ENCODE results near the gene GLB1L3.
A peak's percentile ranks its signal among the peaks of the same experiment; 100 is the strongest.

The GLB1L3 gene

GRCh38 chr11:134358165-134358855 lies 82.1 kb downstream of the GLB1L3 start:
- in situ Hi-C loops (cut with HindIII; ENCODE audit: low pct_ligation_motif_present, low sequenced_read_pairs) = no loop called here
- no peak overlapping the region for H3K4me3 ChIP-seq (ENCODE audit: low read depth, low read length)
- DNase-seq = no peak
- no peaks in the 10 kb centered on the region for H3K36me3 ChIP-seq (replicated peaks)
- TF ChIP-seq CTCF (IDR thresholded peaks at IDR 0.05; ENCODE audit: low read depth, low read length, missing control alignments) = no peak
- H3K27ac ChIP-seq = no peak overlapping the region
- H3K27me3 ChIP-seq (replicated peaks) = no peaks in the 10 kb centered on the region

DNA sequence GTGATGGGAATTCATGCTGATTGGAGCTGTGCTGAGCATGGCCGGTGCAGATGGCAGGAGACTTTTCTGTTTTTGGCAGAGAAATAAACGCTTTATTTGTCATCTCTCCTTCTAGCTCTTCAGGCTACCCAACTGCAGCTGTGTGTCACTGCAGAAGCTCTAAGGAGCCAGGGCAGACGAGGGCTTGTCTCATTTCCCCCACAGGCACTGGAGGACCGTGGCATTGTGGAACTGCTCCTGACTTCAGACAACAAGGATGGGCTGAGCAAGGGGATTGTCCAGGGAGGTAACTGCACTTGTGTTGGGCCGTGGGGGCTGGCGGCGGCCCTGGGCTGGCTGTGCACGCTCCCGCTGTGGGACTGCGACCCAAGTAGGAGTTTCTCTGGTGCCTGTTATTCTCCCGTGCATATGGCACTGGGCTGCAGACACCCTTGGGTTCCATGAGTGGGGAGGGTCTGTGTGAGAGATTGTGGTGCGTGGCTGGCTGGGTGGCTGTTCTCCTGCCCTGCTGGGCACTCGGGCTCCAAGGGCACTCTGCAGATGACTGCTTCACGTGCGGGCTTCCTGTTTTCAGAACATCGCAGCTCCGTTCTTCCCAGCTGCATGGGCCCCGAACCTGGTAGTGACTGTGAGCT lies 82.8 kb downstream of the GLB1L3 start:
- in situ Hi-C loops (cut with HindIII; ENCODE audit: low pct_ligation_motif_present, low sequenced_read_pairs) = no loop called here
- no peak for DNase-seq
- H3K4me3 ChIP-seq (ENCODE audit: low read depth, low read length) = no peak overlapping the region
- no peak overlapping the region for H3K27ac ChIP-seq
- no peaks in the 10 kb centered on the region for H3K27me3 ChIP-seq (replicated peaks)
- H3K36me3 ChIP-seq (replicated peaks) = no peaks in the 10 kb centered on the region
- TF ChIP-seq CTCF (IDR thresholded peaks at IDR 0.05; ENCODE audit: low read depth, low read length, missing control alignments) = no peak

GRCh38 chr11:134359646-134360045 lies 83.5 kb downstream of the GLB1L3 start:
- H3K4me3 ChIP-seq (ENCODE audit: low read depth, low read length) = no peak overlapping the region
- no peaks in the 10 kb centered on the region for H3K27me3 ChIP-seq (replicated peaks)
- H3K36me3 ChIP-seq (replicated peaks) = no peaks in the 10 kb centered on the region
- TF ChIP-seq CTCF (IDR thresholded peaks at IDR 0.05; ENCODE audit: low read depth, low read length, missing control alignments) = no peak
- in situ Hi-C loops (cut with HindIII; ENCODE audit: low pct_ligation_motif_present, low sequenced_read_pairs) = no loop called here
- no peak for DNase-seq
- H3K27ac ChIP-seq = no peak overlapping the region

DNA sequence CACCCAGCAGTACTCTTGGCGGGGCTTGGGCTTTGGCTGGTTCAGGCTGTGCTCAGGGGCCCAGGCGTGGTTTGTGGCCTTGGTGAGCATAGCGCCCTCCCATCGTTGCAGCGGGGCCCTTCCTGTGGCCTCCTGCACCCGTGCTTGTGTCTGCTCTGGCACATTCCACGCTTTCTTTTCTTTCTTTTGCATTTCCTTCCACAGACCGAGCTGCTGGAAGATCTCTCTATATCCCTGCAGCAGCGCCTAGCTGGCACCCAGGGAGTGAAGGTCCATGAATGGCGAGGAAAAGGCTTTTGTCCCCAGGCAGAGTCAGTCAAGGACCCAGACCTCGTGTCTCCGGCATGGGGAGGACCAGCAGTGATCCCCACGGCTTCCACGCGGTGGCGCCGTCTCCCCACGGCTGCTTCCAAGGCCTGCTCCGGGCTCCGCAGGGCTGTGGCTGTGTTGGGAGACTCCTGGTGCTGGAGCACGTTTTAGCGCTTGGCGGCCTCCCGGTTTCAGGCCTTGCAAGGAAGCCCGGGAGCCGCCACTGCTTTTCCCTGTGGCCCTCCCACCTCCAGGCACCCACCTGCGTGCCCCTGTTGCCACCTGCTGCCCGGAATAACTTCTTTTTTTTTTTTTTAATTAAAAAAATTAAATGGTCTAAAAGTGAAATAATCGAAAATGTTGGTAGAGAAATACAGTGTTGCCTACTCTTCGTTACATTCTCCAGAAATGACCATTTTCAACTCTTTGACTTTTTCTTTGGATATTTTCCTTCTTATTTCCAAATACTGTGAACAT lies 84.1 kb downstream of the GLB1L3 start:
- H3K36me3 ChIP-seq (replicated peaks) = no peaks in the 10 kb centered on the region
- H3K27me3 ChIP-seq (replicated peaks) = no peaks in the 10 kb centered on the region
- in situ Hi-C loops (cut with HindIII; ENCODE audit: low pct_ligation_motif_present, low sequenced_read_pairs) = no loop called here
- H3K4me3 ChIP-seq (ENCODE audit: low read depth, low read length) = no peak overlapping the region
- no peak overlapping the region for H3K27ac ChIP-seq
- TF ChIP-seq CTCF (IDR thresholded peaks at IDR 0.05; ENCODE audit: low read depth, low read length, missing control alignments) = peak; percentile 81
- DNase-seq = peak; percentile 72

- Histone ChIP-seq H3K27ac (no peak overlapping the region), H3K36me3 (replicated peaks) (no peaks in the 10 kb centered on the region), H3K4me3 (ENCODE audit: low read depth, low read length) (no peak overlapping the region), H3K27me3 (replicated peaks) (no peaks in the 10 kb centered on the region)
- DNase-seq = no peak
- in situ Hi-C loops (cut with HindIII; ENCODE audit: low pct_ligation_motif_present, low sequenced_read_pairs) = no loop called here
- TF ChIP-seq CTCF (IDR thresholded peaks at IDR 0.05; ENCODE audit: low read depth, low read length, missing control alignments) = no peak
Measured at GRCh38 chr11:134361661-134362060, 85.5 kb downstream of the GLB1L3 start.
